Measurements from ENCODE around the gene IBTK.

DNA sequence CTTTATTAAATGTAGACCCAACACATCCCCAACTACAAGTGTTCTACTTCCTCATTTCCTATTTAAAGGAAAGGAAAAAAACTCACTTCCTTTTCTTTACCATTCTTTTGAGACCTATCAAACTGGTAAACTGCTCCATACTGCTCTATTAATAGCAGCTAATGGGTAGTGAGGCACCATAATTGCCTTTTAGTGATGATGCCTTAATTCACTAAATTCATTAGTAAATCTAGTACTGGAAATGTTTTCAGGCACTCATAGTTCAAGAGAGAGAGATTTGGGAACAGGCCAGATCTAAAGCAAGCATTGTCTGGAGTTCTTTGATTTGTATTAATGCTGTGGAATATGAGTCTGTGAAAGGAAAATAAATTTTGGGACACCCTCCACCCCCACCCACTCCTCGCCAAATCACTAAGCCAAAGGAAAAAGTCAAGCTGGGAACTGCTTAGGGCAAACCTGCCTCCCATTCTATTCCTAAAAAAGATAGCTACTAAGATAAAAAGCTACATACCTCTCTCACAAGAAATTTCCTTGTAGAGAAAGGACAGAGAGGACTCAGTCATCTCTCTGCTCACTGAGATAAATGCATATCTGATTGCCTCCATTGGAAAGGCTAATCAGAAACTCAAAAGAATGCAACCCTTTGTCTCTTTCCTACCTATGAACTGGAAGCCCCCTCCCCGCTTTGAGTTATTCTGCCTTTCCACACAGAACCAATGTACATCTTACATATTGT, 13.6 kb upstream of the IBTK start:
- TF ChIP-seq, protein P1, sequence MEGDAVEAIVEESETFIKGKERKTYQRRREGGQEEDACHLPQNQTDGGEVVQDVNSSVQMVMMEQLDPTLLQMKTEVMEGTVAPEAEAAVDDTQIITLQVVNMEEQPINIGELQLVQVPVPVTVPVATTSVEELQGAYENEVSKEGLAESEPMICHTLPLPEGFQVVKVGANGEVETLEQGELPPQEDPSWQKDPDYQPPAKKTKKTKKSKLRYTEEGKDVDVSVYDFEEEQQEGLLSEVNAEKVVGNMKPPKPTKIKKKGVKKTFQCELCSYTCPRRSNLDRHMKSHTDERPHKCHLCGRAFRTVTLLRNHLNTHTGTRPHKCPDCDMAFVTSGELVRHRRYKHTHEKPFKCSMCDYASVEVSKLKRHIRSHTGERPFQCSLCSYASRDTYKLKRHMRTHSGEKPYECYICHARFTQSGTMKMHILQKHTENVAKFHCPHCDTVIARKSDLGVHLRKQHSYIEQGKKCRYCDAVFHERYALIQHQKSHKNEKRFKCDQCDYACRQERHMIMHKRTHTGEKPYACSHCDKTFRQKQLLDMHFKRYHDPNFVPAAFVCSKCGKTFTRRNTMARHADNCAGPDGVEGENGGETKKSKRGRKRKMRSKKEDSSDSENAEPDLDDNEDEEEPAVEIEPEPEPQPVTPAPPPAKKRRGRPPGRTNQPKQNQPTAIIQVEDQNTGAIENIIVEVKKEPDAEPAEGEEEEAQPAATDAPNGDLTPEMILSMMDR (conservative IDR thresholded peaks at IDR 0.05), result no peak
- no peak for TF ChIP-seq ZFX (IDR thresholded peaks at IDR 0.05)

All from C4-2B (cell line).